Right ventricle myocardium superior (tissue), 1 donor: Measurements from ENCODE around the gene CSNK1G3. TPM values are rescaled to one million over a fixed set of nuclear protein-coding genes. Genes with fewer than 3 reads are reported as not detected.

Experiments
- ATAC-seq: fragments of 200-7000 bp; cut with Tn5 transposase; one replicate; pipeline ENCODE4 v1.9.1; 2020; ENCODE audit warnings: mild to moderate bottlenecking; ENCODE audit not compliant: poor library complexity
- DNase-seq: peaks from one replicate; pipeline ENCODE4 v3.0.0-alpha.2; 2020
- intact Hi-C: fragments of 100-400 bp; cut with DNase I; formaldehyde crosslinking; loops from one replicate; pipeline ENCODE4 v1.11.2; 2022
- total RNA-seq: library from RNA; stranded (reverse); fragmentation: NEBNext Ultra II Directional; extraction: Animal tissue kit (Norgen Biotek cat#: 25700); gene quantifications from one replicate; pipeline ENCODE4 v1.2.1, GENCODE V29; 2021
- donor health status: DM: no; HTN: yes; CAD: no; lungs with severe emphysema.

The CSNK1G3 gene
- total RNA-seq, 1 donor from 2014 or later: 23.6 TPM

- ATAC-seq: no peak
- no peak for DNase-seq
- intact Hi-C loops: no loop called here
Measured at GRCh38 chr5:123545506-123545905, 33.5 kb downstream of the CSNK1G3 start.

- ATAC-seq: no peak
- no peak for DNase-seq
- intact Hi-C loops: no loop called here
Measured at GRCh38 chr5:123546657-123547056, 34.7 kb downstream of the CSNK1G3 start.

GRCh38 chr5:123549256-123549904, 37.4 kb downstream of the CSNK1G3 start:
- intact Hi-C loops: no loop called here
- DNase-seq: no peak
- no peak for ATAC-seq

GRCh38 chr5:123554601-123555000, 42.6 kb downstream of the CSNK1G3 start:
- ATAC-seq: no peak
- intact Hi-C loops: no loop called here
- no peak for DNase-seq

DNA sequence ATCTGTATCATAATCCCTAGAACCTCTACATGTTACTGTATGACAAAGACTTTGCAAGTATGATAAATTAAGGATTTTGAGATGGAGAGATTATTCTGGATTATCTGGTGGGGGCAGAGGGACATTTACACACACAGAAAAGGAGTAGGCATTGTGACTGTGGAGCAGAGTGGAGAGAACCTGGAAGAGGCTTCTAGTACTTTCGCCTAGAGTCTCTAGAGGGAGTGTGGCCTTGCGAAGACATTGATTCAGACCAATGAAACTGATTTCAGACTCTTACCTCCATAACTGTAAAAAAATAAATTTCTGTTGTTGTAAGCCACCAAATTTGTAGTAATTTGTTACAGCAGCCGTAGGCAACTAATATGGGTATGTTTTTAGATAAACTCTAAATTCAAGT, 45.9 kb downstream of the CSNK1G3 start:
- DNase-seq (no peak), ATAC-seq (no peak)
- intact Hi-C loops: no loop called here

- intact Hi-C loops: no loop called here
Measured at GRCh38 chr5:123558762-123559433, 46.9 kb downstream of the CSNK1G3 start.

DNA sequence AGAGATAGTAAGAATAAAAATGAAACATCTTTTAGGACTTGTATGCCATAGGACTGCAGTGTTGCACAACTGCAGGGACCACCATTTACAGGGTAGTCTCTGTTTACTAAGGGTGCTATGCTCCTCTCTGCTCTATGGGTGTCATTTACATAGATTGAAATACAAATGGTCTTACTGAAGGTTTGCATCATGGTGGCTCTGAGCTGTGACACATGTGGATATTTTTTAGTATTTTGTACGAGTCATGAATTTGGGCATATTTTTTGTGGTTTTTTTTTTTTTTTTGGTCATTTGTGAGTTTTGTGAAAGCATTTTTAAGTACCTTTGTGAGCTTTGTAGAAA, 47.4 kb downstream of the CSNK1G3 start:
- intact Hi-C loops: no loop called here
- DNase-seq: no peak
- ATAC-seq: no peak

More at GRCh38 chr5:123558762-123559433, 46.9 kb downstream of the CSNK1G3 start:
- DNase-seq (no peak), ATAC-seq (no peak)

DNA sequence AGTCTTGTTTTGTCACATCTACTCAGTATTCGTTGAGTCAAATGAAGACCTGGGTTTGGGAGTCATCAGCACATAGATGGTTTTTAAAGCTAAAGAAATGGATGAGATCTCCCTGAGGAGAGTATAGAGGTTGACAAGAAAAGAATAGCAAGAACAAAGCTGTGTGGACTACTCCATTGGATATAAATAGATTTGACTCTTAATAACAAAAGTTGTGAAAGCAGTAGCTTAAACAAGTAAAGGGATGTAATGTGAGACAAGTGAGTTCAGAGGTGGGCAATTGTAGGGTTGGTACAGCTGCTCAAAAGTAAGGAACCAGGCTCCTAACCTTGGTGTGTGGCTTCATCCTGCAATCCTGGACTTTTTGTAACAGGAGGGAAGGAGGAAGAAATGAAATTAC, 49.3 kb downstream of the CSNK1G3 start:
- intact Hi-C loops: no loop called here
- ATAC-seq (no peak), DNase-seq (no peak)

- no peak for DNase-seq
- no peak for ATAC-seq
- intact Hi-C loops: no loop called here
Measured at GRCh38 chr5:123571927-123572326, 60.0 kb downstream of the CSNK1G3 start.

DNA sequence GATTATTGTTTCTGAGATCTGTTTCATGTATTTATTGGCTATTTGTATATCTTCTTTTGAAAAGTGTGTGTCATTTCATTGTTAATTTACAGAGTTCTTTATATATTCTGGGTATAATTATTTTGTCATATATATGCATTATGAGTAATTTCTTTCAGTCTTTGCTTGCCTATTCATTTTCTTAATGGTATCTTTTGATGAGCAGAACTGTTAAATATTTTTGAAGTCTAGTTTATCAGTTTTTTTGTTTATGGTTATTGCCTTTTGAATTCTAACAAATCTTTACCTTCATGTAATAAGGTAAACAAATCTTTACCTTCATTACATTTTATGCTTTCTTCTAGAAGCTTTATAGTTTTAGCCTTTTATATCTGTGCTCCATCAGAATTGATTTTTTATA, 66.4 kb downstream of the CSNK1G3 start:
- no peak for DNase-seq
- ATAC-seq: no peak
- intact Hi-C loops: no loop called here

DNA sequence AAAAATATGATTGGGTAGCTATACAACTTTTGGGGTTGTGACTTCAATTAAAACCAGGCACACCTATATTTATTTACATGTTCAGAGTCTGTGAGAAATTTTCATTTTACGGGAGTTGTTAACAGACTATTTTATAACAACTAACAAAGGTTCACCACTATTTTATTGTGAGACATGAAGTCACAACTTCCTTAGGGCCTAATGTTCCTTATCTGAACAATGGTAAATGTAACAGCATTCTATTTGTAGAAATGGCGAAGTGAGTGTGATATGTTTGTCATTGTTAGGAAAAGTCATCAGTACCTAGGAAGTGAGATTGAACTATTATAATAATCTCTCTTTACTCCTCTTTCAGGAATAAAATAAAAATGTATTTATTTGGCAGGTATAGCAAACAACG, 67.4 kb downstream of the CSNK1G3 start:
- intact Hi-C loops: no loop called here
- no peak for DNase-seq
- ATAC-seq: peak; percentile 77

GRCh38 chr5:123582550-123583285, 70.7 kb downstream of the CSNK1G3 start:
- ATAC-seq: peak; percentile 46
- no peak for DNase-seq
- intact Hi-C loops: no loop called here

GRCh38 chr5:123585871-123586270, 73.9 kb downstream of the CSNK1G3 start:
- no peak for ATAC-seq
- intact Hi-C loops: no loop called here

GRCh38 chr5:123594434-123594833, 82.5 kb downstream of the CSNK1G3 start:
- no peak for DNase-seq
- ATAC-seq: peak; percentile 78
- intact Hi-C loops: no loop called here

More at GRCh38 chr5:123585871-123586270, 73.9 kb downstream of the CSNK1G3 start:
- DNase-seq: no peak

GRCh38 chr5:123597018-123597417, 85.0 kb downstream of the CSNK1G3 start:
- DNase-seq (no peak), ATAC-seq (no peak)
- intact Hi-C loops: no loop called here

GRCh38 chr5:123598028-123598689, 86.2 kb downstream of the CSNK1G3 start:
- no peak for ATAC-seq
- no peak for DNase-seq
- intact Hi-C loops: no loop called here

- ATAC-seq: no peak
- intact Hi-C loops: no loop called here
- no peak for DNase-seq
Measured at GRCh38 chr5:123599171-123599570, 87.2 kb downstream of the CSNK1G3 start.

- ATAC-seq (no peak), DNase-seq (no peak)
- intact Hi-C loops: no loop called here
Measured at GRCh38 chr5:123601610-123602009, 89.6 kb downstream of the CSNK1G3 start.

GRCh38 chr5:123605822-123606221, 93.8 kb downstream of the CSNK1G3 start:
- no peak for DNase-seq
- intact Hi-C loops: no loop called here
- ATAC-seq: no peak
